ENCODE data around the gene KRTAP20-1.

The KRTAP20-1 gene

DNA sequence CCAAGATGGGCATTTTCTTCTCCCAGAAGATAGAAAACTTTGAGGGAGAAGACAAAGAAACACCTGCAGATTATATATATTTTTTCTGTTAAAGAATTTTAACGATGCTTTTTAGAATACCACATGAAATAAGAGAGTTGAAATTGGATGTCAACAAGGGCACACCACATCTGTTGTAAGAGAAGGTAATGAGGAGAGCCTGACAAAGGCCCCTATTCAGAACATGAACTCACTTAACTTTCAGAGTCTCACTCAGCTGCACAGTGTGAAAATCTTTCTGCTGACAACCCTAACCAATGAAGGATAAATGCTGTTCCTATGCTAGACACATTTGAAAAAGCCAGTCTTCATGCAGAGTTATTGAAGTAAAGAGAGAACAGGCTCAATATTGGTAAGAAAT is 33.4 kb upstream of the KRTAP20-1 start:
- Histone ChIP-seq H3K4me3 (ENCODE audit: severe bottlenecking) (no peak overlapping the region), H3K9me3 (ENCODE audit: severe bottlenecking) (no peaks in the 10 kb centered on the region), H3K27me3 (ENCODE audit: insufficient read depth, poor library complexity, severe bottlenecking) (peaks cover 18% of the 10 kb centered on the region), H3K27ac (ENCODE audit: poor library complexity, severe bottlenecking) (no peak overlapping the region), H3K4me1 (ENCODE audit: insufficient read depth, poor library complexity, severe bottlenecking) (no peaks in the 10 kb centered on the region), H3K36me3 (ENCODE audit: low read depth) (no peaks in the 10 kb centered on the region)
- ATAC-seq (ENCODE audit: low read depth) (no peak), DNase-seq (ENCODE audit: low spot score) (no peak)
- TF ChIP-seq, protein P1, sequence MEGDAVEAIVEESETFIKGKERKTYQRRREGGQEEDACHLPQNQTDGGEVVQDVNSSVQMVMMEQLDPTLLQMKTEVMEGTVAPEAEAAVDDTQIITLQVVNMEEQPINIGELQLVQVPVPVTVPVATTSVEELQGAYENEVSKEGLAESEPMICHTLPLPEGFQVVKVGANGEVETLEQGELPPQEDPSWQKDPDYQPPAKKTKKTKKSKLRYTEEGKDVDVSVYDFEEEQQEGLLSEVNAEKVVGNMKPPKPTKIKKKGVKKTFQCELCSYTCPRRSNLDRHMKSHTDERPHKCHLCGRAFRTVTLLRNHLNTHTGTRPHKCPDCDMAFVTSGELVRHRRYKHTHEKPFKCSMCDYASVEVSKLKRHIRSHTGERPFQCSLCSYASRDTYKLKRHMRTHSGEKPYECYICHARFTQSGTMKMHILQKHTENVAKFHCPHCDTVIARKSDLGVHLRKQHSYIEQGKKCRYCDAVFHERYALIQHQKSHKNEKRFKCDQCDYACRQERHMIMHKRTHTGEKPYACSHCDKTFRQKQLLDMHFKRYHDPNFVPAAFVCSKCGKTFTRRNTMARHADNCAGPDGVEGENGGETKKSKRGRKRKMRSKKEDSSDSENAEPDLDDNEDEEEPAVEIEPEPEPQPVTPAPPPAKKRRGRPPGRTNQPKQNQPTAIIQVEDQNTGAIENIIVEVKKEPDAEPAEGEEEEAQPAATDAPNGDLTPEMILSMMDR (IDR thresholded peaks at IDR 0.05; ENCODE audit: poor library complexity, severe bottlenecking) = no peak

DNA sequence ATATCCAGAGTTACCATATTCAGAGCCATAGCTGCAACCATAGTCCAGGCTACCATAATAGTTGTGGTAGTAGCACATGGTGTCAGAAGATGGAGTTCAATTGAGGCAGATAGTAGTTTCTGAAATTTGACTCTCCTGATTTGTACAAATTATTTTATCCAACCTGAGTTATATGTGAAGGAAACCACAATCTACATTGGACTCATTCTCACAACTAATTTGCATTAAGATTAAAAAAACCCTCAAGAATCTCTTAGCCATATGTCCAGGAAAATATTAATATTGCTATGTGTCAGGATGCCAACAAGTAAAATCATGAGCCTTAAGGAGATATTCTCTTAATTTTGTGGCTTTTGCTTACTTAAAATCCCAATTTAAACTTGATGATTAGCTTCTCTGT is 25.9 kb upstream of the KRTAP20-1 start, which contains the start of gene KRTAP22-2:
Gene KRTAP22-2 (minus strand): TSS at position 101 of the 400 bp plus-strand sequence.
- Histone ChIP-seq H3K36me3 (ENCODE audit: low read depth) (no peaks in the 10 kb centered on the region), H3K9me3 (ENCODE audit: severe bottlenecking) (no peaks in the 10 kb centered on the region), H3K27me3 (ENCODE audit: insufficient read depth, poor library complexity, severe bottlenecking) (peaks cover 4% of the 10 kb centered on the region), H3K4me3 (ENCODE audit: severe bottlenecking) (no peak within 1 kb of the TSS), H3K27ac (ENCODE audit: poor library complexity, severe bottlenecking) (no peak within 1 kb of the TSS), H3K4me1 (ENCODE audit: insufficient read depth, poor library complexity, severe bottlenecking) (no peaks in the 10 kb centered on the region)
- ATAC-seq (ENCODE audit: low read depth) (no peak), DNase-seq (ENCODE audit: low spot score) (no peak)
- TF ChIP-seq, protein P1 (IDR thresholded peaks at IDR 0.05; ENCODE audit: poor library complexity, severe bottlenecking) = no peak

DNA sequence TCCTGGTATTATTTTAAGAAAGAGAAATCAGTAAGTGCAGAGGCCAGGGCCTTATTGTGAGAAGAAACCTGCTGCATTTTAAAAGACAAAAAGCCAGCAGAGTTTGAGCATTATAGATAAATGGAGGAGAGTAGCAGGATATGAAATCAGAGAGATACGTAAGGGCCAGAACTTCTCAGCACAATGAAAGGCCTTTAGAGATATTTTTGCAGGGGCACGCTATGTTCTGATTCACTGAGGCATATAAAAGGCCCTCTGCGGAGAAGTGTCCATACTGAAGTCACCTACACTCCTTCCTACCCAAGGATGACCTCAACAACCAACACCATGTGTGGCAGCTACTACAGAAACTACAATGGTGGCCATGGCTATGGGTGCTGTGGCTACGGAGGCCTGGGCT is 24.1 kb upstream of the KRTAP20-1 start, which contains the start of gene KRTAP6-3:
Gene KRTAP6-3 (plus strand): TSS at position 301 of the 400 bp plus-strand sequence. CDS start 6 bp downstream, at position 307.
- Histone ChIP-seq H3K4me3 (ENCODE audit: severe bottlenecking) (no peak within 1 kb of the TSS), H3K9me3 (ENCODE audit: severe bottlenecking) (no peaks in the 10 kb centered on the region), H3K27me3 (ENCODE audit: insufficient read depth, poor library complexity, severe bottlenecking) (no peaks in the 10 kb centered on the region), H3K36me3 (ENCODE audit: low read depth) (no peaks in the 10 kb centered on the region), H3K27ac (ENCODE audit: poor library complexity, severe bottlenecking) (no peak within 1 kb of the TSS), H3K4me1 (ENCODE audit: insufficient read depth, poor library complexity, severe bottlenecking) (no peaks in the 10 kb centered on the region)
- no peak for ATAC-seq (ENCODE audit: low read depth)
- TF ChIP-seq, protein P1 (IDR thresholded peaks at IDR 0.05; ENCODE audit: poor library complexity, severe bottlenecking) = no peak
- DNase-seq (ENCODE audit: low spot score) = no peak

GRCh38 chr21:30598802-30599201 is 17.4 kb upstream of the KRTAP20-1 start, which contains the start of gene KRTAP6-2:
Gene KRTAP6-2, minus strand, starts transcription at chr21:30598902. Its CDS starts 28 bp downstream, at chr21:30598874.
- DNase-seq (ENCODE audit: low spot score) (no peak), ATAC-seq (ENCODE audit: low read depth) (no peak)
- Histone ChIP-seq H3K9me3 (ENCODE audit: severe bottlenecking) (no peaks in the 10 kb centered on the region), H3K27me3 (ENCODE audit: insufficient read depth, poor library complexity, severe bottlenecking) (no peaks in the 10 kb centered on the region), H3K4me1 (ENCODE audit: insufficient read depth, poor library complexity, severe bottlenecking) (no peaks in the 10 kb centered on the region), H3K4me3 (ENCODE audit: severe bottlenecking) (no peak within 1 kb of the TSS), H3K36me3 (ENCODE audit: low read depth) (no peaks in the 10 kb centered on the region), H3K27ac (ENCODE audit: poor library complexity, severe bottlenecking) (no peak within 1 kb of the TSS)
- TF ChIP-seq, protein P1 (IDR thresholded peaks at IDR 0.05; ENCODE audit: poor library complexity, severe bottlenecking) = no peak

DNA sequence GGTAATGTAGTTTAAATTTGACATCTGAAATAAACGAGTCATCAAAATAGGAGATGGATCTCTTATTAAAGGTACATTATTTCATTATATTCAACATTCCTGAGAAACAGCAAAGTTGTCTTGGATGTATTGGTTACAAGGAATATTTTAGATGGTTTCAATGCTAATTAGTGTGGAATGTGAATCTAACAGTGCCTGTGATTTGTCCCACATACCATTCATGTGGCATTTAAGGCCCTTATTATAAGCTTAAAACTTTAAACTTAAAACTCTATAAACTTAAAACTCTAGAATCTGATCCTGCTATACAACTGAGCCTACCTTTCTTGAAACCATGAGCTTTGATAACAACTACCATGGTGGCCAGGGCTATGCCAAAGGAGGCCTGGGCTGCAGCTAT is 15.4 kb upstream of the KRTAP20-1 start, which contains the start of gene KRTAP22-1:
Gene KRTAP22-1 (plus strand): TSS at position 301 of the 400 bp plus-strand sequence.
- Histone ChIP-seq H3K27ac (ENCODE audit: poor library complexity, severe bottlenecking) (no peak within 1 kb of the TSS), H3K4me1 (ENCODE audit: insufficient read depth, poor library complexity, severe bottlenecking) (no peaks in the 10 kb centered on the region), H3K9me3 (ENCODE audit: severe bottlenecking) (no peaks in the 10 kb centered on the region), H3K27me3 (ENCODE audit: insufficient read depth, poor library complexity, severe bottlenecking) (no peaks in the 10 kb centered on the region), H3K36me3 (ENCODE audit: low read depth) (no peaks in the 10 kb centered on the region), H3K4me3 (ENCODE audit: severe bottlenecking) (no peak within 1 kb of the TSS)
- ATAC-seq (ENCODE audit: low read depth) (no peak), DNase-seq (ENCODE audit: low spot score) (no peak)
- TF ChIP-seq, protein P1 (IDR thresholded peaks at IDR 0.05; ENCODE audit: poor library complexity, severe bottlenecking) = no peak
